ENCODE data around the gene UPP1. TPM values are rescaled to one million over a fixed set of nuclear protein-coding genes. Genes with fewer than 3 reads are reported as not detected.

The UPP1 gene
- total RNA-seq, 2 experiments from 2014 or later = 89.6 to 93.3 TPM

DNA sequence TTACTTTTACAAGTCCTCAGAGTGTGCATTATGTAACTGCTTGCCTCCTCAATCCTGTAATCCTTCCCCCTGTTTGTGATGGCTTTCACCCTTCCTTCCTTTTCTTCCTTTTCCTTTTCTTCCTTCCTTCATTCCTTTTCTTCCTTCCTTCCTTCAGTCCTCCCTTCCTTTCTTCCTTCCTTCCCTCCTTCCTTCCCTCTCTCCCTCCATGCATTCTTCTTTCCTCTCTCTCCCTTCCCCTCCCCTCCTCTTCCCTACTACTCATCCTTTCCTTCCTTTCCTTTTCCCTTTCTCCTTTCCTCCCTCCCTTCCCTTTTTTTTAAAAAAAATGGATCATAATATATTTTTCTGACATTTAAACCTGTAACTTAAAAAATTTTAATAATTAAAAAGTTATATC, 60.0 kb downstream of the UPP1 start:
- CTCF ChIA-PET = no interaction called here
- intact Hi-C loops (cut with micrococcal nuclease) = no loop called here
- peaks cover 13% of the 10 kb centered on the region for H3K27me3 Mint-ChIP-seq
- POLR2A ChIA-PET = no interaction called here
- DNase-seq (no peak), ATAC-seq (no peak)
- H3K27ac Mint-ChIP-seq = no peak overlapping the region
- H3K4me3 Mint-ChIP-seq = no peak overlapping the region
- H3K4me1 Mint-ChIP-seq (ENCODE audit: low read depth) = no peaks in the 10 kb centered on the region
- H3K36me3 Mint-ChIP-seq (ENCODE audit: low read depth) = no peaks in the 10 kb centered on the region
- peaks cover 1% of the 10 kb centered on the region for H3K9me3 Mint-ChIP-seq
- TF ChIP-seq CTCF (IDR thresholded peaks at IDR 0.05) = no peak

DNA sequence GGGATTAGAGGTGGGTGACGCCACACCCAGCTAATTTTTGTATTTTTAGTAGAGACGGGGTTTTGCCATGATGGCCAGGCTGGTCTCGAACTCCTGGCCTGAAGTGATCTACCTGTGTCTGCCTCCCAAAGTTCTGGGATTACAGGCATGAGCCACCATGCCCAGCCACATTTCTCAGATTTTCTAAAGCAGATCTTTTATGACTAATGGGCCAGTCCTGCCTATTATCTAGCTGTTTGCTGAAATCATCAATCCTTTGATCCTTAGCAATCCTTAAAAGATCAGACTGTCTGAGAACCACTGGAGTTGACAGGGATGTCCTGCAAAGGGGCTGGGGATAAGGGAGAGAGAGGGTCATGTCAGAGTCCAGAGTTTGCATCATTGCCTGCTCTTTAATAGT, 61.0 kb downstream of the UPP1 start:
- Mint-ChIP-seq H3K4me3 (no peak overlapping the region), H3K4me1 (ENCODE audit: low read depth) (no peaks in the 10 kb centered on the region), H3K27ac (no peak overlapping the region), H3K9me3 (peaks cover 1% of the 10 kb centered on the region), H3K36me3 (ENCODE audit: low read depth) (no peaks in the 10 kb centered on the region), H3K27me3 (peaks cover 15% of the 10 kb centered on the region)
- CTCF ChIA-PET = interaction anchor here (0.9 kb wide), 1 partner anchor 40 kb away, joined by 3 read pairs; no protein-coding TSS in a partner anchor
- no peak for TF ChIP-seq CTCF (IDR thresholded peaks at IDR 0.05)
- no peak for ATAC-seq
- POLR2A ChIA-PET = no interaction called here
- intact Hi-C loops (cut with micrococcal nuclease) = no loop called here
- DNase-seq = no peak

GRCh38 chr7:48154792-48155413, 65.8 kb downstream of the UPP1 start:
- Mint-ChIP-seq H3K36me3 (ENCODE audit: low read depth) (no peaks in the 10 kb centered on the region), H3K27ac (no peak overlapping the region), H3K27me3 (peaks cover 9% of the 10 kb centered on the region), H3K9me3 (peaks cover 1% of the 10 kb centered on the region), H3K4me1 (ENCODE audit: low read depth) (no peaks in the 10 kb centered on the region), H3K4me3 (no peak overlapping the region)
- intact Hi-C loops (cut with micrococcal nuclease) = no loop called here
- ChIA-PET POLR2A (no interaction called here), CTCF (interaction anchor here (0.6 to 3.3 kb wide), 10 partner anchors 27 to 317 kb away, joined by 3 to 33 read pairs (median 4); no protein-coding TSS in a partner anchor)
- peak; percentile 57 for DNase-seq
- TF ChIP-seq CTCF (IDR thresholded peaks at IDR 0.05) = peak; percentile 56
- ATAC-seq = no peak

Other genes with a start within 250 kb of the UPP1 start
- under 1 TPM; 0.09 to 0.20 TPM for gene PKD1L1, start 140.8 kb upstream of the UPP1 start, total RNA-seq
- 10 to 100 TPM; 37.1 to 43.5 TPM for gene HUS1, start 109.7 kb upstream of the UPP1 start, total RNA-seq
- gene SUN3, start 60.2 kb upstream of the UPP1 start, total RNA-seq = under 1 TPM in 1 of 2 experiments, not detected in 1; 0.95 TPM
- gene C7orf57, start 53.7 kb upstream of the UPP1 start, total RNA-seq = under 1 TPM; 0.74 to 0.83 TPM
- gene ABCA13, start 82.2 kb downstream of the UPP1 start, total RNA-seq = not detected

All from activated CD8-positive, alpha-beta T cell treated with anti-CD3 and anti-CD28 coated beads for 36 hours (primary cell).